ENCODE results near the gene ELMO1.

Gene ELMO1

DNA sequence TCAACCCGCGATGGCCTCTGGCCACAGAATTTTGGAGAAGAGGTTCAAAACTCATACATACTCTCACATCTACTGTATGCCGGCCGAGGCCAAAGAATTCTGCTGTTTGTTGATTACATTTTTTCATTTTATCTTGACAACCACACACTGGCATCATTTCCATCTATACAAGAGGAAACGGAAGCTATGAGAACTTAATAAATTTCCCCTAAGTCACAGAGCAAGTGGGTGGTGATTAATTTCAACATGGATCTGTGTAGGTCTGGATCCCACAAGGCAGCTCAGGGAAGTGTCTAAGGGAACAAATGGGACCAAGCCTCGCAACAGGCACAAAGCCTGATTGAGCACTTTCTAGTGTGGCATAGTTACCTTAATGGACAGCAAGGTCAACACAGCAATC, 18.0 kb downstream of the ELMO1 start:
- DNase-seq (ENCODE audit: low read depth in 3 of 3), result no peak

DNA sequence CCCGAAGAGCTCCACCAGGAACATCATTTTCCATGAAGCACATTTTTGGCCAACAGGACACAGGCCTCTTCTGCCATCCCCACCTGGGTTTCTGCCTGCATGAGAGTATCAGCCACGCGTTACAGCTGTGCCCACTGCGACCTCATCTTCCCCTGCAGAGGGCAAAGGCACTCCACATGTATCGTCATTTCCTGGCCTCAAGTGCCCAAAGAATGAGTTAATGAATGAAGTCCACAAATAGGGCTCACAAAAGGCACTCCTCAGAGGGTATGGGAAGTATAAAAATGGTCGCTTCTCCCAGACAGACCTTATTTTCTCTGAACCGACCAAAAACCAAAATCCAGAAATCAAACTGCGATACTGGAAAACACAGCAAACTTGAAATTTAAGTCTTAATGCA, 18.5 kb downstream of the ELMO1 start:
- no peak for DNase-seq (ENCODE audit: low read depth in 3 of 3)

DNA sequence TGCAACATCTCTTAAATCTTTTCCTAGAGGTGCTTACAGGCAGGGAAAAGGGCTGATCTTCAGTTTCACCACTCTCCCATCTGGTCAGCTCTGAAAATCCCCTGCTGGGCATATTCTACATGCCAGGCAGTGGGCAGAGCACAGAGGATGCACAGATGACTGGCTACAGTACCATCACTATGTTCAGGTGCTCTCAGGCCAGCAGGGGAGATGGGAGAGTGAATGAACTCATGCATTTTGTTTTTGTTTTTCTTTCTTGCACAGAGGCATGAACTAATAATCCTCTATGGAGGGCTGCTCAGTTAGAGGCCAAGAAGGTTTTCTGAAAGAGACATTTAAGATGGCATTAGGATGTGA, 19.3 kb downstream of the ELMO1 start:
- DNase-seq (ENCODE audit: low read depth in 3 of 3), result no peak

DNA sequence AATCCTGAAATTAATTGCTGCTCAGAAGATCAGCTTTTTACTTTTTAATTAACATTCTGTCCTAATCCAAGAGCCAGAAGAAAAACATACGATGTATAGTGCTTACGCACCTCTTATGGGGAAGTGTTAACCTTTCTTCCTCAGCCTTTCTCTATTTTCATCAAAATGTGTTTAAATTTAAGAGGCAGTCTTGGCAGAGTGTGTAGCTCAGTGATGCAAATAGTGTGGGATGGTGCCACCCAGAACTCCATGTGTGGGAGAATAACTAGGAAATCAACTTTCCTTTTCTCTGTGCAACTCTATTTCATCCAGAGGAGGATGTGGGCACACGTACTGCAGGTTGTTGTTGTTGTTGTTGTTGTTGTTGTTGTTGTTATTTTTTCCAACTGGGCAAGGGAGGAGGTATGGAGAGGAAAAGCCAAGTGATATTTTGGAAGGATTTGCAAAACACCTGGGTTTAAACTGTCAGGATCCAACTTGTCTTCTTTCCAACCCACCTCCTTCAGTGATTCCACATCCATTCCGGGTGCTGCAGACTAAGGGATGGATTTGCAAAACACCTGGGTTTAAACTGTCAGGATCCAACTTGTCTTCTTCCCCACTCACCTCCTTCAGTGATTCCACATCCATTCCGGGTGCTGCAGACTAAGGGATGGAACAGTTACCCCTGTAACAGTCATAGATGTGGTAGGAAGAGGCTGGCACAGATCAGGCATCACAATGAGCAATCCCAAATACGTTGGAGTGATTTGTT, 19.8 kb downstream of the ELMO1 start:
- no peak for DNase-seq (ENCODE audit: low read depth in 3 of 3)

DNA sequence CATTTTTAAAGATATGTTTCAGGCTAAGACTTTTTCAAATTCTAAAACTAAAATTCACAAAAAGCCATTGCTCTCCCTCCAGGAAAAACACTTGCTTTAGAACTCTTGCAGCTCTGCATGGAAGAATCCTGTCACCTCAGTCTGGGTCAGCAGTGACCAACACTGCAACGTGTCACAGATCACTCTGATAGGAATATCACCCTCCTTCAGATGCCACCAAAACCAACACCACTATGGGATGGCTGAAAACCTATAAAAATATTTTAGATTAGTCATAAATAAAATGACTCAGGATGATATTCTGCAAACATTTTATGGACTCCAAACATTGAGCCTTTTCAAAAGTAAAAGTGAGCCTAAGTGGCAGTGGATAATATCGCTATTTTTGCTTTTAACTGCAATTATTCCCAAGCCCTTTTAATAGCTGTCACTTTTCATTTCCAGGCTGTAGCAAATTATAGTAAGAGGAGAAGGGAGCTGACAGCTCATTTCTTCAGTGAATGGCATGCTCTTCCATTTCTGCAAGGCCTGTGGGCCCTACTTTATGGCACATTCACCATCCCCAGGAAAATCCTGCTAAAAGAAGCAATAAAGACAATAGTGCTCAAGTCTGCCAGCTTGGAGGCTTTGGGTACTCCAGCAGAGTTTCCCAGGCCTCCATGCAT, 21.3 kb downstream of the ELMO1 start:
- DNase-seq (ENCODE audit: low read depth in 3 of 3), result no peak

DNA sequence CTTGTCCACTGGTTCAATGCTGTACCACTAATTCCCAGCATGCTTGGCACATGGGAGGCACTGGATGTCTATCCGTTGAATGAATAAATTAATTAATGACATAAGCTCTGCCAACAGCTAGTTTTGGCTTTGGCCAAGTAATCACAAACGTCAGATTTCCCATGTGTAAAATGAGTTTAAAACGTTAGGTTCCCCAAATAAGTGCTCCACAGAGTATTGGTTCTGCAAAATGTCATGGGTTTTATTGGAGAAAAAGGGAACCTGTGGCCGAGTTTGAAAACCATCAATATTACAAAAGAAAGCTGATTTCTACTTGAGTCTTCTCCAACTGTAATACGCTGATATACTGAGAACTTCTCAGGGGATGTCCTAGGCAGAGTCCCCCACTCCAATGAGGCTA, 23.2 kb downstream of the ELMO1 start:
- DNase-seq (ENCODE audit: low read depth in 3 of 3), result no peak

DNA sequence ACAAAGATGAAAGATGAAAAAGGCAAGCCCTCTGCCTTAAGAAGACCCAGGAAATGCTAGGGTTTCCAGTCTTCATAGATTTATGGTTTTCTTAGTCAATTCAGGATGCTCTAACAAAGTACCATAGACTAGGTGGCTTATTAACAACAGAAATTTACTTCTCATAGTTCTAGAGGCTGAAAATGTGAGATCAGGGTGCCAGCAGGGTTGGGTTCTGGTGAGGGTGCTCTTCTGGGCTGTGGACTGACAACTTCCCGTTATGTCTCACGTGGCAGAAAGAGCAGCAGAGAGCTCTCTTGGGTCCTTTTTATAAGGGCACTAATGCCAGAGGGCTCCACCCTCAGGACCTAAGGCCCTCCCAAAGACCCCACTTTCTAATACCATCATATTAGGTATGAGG, 23.7 kb downstream of the ELMO1 start:
- no peak for DNase-seq (ENCODE audit: low read depth in 3 of 3)

DNA sequence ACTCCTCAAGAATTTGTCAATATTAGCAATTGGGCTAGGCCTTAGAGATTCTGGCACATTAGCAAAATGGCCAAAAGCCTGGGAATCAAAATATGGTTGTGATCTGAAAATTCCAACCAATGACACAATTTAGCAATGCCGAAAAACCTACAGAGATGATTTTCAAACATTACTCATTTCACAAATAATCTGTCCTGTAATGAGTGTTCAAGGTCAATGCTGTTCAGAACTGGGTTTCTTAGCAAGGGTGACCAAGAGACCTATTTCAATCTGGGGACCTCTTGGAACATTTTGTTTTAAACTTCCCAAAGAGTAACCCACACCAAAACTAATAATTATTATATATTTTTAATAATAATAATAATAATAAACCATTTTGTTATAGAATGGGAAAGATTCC, 24.1 kb downstream of the ELMO1 start:
- DNase-seq (ENCODE audit: low read depth in 3 of 3), result no peak

DNA sequence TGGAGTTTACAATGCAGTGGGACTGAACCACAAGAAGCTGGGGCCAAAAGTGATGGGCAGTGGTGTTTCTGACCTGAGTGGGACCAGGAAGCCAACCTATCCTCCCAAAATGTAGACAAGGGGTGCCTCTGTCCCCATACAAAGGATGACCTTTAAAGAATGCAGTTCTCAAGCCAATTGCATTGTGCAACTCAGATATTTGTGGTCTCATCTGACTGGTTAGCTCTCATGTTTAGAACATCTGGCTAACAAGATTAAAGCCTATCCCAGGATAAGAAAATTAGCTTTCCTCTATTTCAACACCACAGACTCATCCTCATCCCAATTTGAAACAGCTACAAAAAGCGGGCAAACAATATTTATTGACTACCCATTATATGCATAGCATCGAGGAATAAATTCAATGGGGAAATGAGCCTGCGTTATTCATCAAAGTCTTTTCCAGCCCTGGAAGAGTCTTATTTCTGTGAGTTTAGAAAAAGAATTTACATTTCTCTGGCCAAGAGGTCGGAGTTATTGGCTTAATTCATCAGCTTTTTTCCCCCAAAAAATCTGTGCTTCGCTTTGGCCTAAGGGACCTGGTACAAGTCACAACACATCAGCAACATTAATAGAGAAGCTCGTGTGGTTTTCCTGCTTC, 26.7 kb downstream of the ELMO1 start:
- DNase-seq (ENCODE audit: low read depth in 3 of 3), result no peak

DNA sequence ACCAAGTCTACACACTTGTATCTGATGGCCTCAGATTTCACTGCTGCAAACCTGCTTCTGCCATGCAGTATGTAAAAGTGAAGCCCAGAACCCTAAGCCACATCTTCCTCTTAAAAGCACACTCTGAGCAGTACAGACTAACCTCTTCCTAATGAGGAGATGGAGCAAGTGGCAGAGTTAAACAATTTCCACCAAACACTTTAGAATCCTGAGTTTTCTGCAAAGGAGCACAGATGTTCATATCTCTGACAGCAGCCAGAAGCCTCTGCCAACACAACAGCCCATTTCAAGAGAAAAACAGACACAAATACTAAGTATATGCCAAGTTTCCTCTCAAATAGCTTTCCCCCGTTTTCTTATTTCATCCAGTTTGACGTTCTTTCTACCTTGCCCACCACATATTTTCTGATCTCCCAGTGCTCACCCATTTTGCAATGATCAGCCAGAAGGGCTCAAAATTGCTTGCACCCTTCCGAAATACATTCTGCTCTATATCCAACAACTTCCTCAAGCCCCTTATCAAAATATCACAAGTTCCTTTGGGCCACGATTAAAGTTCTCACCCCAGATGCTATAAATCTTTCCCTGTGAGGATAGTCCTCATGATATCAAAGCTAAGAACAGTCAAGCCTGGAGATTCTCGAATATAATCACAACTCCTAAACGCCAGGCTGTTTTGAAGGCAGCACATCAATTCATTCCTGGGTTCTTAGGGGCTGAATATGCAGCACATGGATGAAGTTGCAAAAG, 27.5 kb downstream of the ELMO1 start:
- no peak for DNase-seq (ENCODE audit: low read depth in 3 of 3)

DNA sequence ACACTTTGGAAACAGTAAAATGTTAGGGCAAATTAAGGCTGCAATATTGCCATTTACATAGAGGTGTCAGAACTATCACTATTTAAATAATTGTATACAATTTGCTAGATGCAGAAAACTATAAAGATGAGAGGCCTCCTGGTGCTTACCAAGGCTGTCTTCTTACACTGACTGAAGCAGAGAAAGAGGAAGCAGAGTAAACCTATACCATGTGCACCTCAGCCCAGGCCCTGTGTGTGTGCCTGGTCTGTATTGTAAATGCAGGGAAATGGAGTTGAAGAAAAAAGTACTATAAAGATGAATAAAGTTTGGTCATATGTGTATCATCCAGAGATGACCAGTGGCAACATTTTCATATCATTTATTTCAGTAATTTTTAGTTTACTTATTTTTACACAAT, 29.2 kb downstream of the ELMO1 start:
- DNase-seq (ENCODE audit: low read depth in 3 of 3), result no peak

DNA sequence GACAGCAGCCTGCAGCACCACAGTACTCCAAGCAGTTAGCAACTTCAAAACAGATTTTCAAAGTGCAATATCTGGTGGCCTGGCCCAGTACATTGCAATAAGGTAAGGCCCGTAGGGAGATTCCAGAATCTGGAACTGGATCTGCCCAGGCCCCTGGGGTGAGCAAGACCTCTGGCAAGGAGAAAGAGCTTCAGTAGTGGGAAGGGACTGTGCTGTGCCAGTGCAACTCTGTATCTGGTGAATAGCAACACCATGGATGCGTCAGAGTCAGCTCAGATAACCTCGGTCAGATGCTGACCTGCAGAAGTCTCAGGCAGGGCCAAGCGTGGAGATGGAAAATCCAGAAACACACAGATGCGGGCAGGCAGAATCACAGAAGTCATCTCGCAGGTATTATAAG, 30.3 kb downstream of the ELMO1 start:
- DNase-seq (ENCODE audit: low read depth in 3 of 3), result no peak

DNA sequence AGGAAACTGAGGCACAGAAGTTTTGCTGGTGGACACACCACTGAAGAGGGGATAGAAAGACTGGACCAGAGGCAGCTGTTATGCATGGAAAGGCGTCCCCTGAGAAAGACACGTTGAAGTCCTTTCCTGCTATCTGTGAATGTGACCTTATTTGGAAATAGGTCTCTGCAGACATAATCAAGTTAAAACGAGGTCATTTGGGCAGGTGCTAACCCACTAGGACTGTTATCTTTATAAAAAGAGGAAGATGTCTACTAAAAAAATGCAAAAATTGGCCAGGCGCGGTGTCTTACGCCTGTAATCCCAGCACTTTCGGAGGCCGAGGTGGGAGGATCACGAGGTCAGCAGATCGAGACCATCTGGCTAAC, 31.6 kb downstream of the ELMO1 start:
- no peak for DNase-seq (ENCODE audit: low read depth in 3 of 3)

DNA sequence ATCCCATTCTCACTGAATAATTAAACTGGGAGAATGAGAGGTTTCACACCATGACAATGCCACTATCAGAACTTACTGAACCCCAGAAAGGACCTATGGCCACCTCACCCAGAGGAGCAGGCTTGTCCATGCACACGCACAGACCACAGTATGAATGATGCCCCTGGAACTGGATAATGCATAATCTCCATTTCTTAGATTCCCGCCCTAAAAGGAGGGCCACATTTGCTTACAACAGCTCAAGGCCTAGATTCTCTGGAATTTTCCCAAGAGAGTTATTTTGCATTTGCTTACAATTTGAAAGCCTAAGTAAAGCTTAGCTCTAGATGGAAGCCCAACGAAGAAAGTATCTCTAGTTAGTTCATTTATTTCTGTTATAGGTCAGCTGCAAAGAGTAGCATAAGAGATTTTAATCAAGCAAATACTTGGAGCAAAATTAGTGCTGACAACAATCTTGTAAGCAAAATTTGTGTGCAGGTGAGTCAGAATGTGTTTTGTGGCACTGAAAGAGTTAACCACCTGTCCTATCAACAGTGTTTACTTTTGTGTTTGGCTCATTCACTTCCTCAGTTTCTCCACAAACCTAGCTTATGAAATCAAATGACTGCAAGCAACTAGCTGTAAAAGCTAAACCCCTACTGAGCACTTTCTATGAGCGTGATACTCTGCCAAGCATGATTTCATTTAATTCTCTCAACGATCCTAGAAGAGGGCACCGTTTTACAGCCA, 32.1 kb downstream of the ELMO1 start:
- DNase-seq (ENCODE audit: low read depth in 3 of 3), result no peak

DNA sequence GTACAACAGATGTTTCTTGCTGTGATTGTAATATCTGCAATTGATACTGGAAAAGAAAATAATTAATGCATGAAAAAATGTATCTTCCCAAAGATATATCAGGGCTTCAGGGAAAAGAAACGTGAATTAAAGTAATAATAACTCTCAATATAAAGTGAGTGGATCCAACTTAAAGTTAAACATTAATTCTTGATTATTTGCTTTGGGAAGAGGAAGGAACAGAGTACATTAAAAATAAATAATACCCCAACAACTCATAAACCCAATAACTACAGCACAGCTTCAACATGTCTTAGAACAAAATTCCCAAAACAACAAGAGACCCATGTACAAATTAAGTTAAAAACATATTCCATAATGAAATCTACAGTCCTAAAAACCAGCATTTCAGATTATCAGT, 33.0 kb downstream of the ELMO1 start:
- DNase-seq (ENCODE audit: low read depth in 3 of 3), result no peak

DNA sequence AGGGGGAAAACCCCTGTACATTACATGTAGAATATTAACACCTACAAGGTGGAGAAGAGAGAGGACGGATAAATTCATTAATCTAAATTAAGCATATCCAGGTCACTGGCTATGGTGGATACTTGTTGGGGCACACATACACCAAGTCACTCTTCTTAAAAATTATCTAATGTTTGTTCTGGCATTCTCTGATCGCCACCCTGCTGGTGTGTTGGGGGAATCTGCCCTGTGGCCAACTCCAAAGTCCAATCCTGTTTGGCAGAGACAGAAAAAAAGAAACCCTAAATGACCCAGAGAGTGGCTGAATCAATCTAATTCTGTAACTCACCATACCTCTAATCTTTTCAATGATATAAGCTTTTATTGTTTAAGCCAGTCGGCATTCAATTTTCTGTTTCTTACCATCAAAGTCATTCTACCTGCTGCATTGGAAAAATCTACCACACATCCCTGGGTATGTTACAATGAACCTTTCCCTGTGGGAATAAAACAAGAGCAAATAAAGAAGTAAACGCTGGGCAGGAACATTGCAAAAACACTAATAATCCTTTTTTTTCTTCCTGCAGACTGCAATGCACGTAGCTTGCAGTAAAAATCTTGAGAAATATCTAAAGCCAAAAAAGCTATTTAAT, 34.2 kb downstream of the ELMO1 start:
- no peak for DNase-seq (ENCODE audit: low read depth in 3 of 3)

DNA sequence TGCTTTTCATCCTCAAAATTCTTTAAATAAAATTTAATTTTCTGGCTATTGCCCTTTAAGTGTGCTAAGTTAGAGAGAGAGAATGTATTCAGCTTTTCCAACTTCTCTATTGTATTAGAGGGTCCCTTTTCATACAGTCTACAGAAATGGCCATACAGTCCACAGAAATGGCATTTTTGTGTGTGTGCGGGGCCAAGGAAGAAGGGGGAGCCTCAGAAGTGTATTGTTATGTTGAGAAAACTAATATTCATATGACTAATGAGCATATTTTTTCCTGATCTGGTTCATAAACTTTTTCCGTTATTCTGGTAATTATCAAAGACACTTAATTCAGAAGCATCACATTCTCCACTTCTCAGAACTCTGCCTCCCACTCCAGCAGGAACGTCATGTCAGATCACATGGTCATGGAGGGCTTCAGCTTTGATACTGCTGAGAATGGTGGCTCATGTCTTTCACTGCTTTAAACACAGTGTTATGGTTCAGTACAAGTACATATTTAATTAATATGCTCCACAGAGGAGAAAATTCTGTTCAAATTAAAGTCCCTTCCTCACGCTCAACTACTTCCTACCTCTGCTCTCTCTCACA, 37.1 kb downstream of the ELMO1 start:
- peak in 2 of 3 experiments; percentile 47 to 58 for DNase-seq (ENCODE audit: low read depth in 3 of 3)

DNA sequence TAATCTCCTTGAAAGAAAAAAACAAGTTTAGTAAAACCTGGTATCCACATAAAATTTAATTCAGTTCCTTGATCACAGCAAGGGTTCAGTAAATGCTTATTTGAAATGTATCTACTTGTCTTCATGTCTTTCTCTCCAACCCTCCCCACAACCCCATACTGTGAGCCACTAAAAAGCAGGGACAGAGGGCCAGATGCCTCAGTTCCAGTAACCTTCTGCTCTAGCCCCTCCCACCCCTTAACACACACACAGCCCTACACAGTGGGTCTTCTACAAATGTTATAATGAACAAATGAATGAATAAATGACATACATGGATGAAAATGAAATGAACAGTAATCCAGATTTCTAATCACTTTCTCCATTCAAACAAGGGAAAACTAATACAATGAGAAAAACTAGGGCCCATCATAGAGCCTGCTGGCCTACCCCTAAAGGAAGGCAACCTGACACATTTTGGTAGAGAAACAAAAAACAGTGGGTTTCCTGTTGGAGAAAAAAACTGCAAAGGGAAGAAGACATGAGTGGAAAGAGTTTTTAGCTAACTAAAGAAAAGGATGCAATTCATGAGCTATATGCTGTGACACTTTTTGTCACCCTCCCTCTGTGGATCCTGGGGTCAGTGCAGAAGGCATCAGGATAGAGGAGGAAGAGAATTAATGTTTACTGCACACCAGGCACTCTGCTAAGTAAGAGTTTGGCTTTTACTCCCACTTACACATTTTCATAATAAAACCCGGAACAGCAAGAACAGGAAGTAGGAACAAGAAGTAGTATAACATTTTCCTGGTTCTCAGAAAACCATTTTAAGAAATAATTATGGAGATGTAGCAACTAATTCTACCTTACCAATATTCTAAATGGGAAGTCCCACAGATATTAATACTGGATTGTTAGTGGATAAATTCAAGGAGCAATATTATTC, 38.1 kb downstream of the ELMO1 start:
- no peak for DNase-seq (ENCODE audit: low read depth in 3 of 3)

DNA sequence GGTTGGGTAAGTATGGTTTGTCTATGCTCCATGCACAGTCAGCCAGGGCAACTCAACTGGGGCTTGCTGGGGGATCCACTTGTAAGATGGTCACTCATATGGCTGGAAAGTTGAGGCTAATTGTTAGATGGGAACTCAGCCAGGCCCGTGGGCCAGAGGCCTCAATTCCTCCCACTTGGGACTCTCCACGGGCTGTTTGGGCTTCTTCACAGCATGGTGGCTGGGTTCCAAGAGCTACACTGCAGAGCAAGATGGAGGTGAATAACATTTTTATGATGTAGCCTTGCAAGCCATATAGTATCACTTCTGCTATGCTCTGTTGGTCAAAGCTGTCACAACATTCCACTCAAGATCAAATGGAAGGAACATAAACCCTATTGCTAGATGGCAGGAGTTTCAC, 39.2 kb downstream of the ELMO1 start:
- no peak for DNase-seq (ENCODE audit: low read depth in 3 of 3)
